Cerebellar cortex (tissue), 1 donor: ENCODE measurements around the gene AP2B1.
"Not testable (repeated sequence)": the region's sequence is repeated elsewhere in the genome, so short reads cannot be mapped to it uniquely, and the experiment has no call there.

ENCODE experiments used
- DNase-seq: peaks from one replicate; pipeline ENCODE4 v3.0.0-alpha.2; 2015; ENCODE audit warnings: low spot score

Gene AP2B1

DNA sequence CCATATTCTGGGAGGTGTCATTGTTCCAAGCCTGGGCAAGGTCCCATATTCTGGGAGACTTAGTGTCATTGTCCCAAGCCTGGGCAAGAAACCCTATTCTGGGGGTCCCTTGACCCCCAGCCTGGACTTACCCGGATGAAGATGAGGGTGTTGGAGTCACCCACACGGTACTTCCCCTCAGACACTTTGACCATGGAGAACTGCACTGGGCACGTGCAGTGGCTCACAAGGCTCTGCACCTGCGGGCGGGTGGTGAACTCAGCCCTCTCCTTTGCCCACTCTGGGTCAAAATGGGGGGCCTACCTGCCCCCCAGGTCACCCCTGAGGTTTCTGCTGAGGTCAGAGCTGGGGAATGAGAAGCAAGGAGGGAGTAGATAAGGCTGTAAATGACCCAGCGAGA lies 161.9 kb downstream of the AP2B1 start:
- no peak for DNase-seq

DNA sequence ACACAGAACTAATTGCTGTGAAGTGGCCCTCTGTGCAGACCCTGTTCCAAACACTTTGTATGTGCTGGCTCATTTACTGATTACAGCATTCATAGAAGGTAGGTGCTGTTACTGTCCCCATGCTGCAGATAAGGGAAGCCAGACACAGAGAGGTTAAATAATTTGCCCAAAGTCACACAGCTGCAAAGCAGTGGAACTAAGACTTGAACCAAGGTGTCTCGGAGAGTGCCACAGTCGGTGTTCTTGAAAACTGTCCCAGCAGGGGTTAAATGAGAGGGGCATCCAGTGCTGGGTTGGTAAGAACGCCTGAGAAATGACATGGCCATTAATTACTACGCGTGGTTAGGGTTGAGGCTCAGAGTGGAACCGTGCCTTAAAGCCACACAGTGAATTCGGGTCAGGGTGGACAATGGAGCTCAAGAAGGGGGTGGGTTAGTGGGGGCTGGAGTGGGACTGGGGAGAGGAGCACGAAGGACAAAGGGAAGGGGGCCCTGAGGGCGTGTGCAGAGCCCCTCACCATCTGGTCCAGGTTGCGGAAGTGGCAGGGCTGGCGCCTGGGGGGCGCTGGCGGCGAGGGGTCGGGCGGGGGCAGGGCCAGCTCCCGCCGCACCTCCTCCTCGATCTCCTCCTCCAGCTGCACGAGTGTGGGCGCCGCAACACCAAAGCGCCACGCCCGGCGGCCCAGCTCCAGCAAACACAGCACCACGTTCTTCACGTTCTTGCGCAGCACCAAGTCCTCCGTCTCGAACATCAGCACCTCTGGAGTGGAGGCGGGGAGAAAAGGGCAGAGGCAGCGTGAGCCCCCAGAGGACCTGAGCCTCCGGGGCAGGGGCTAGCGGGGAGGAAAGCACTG lies 162.7 kb downstream of the AP2B1 start:
- no peak for DNase-seq

DNA sequence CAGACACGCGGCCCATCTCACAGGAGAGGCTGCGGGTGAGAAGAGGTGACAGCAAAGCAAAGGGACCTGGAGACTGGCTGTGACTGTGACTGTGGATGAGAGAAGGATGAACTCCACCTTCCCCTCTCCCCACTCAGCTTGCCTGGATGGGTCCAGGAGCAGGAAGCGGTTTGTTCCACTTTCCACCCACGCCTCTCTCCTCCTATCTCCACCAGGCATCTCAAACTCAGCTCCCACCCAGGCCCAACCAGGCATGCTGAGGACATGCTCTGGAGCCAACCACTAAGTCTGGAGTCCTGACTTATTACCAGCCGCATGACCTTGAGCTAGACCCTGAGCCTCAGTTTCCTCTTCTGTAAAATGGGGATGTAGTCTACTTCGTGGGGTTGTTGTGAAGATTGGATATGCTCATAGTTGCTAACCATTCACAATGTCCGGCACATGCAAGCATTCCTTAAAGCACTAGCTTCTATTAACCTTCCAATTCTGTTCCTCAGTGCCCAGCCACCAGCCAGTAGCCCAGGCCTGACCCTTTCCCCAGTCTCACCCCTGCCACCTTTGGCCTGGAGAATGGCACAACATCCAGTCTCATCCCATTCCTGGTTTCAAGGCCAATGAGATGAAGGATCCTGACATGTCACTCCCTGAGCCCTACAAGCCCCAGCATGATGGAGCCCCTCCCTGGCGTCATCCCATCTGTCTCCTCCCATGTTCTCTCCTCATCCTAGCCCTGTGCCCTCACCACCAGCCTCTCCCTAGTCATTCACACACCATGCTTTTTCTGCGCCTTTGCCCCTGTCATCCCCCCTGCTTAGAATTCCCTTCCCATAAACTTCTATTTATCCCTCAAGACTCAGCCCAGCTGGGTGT lies 163.6 kb downstream of the AP2B1 start:
- no peak for DNase-seq

DNA sequence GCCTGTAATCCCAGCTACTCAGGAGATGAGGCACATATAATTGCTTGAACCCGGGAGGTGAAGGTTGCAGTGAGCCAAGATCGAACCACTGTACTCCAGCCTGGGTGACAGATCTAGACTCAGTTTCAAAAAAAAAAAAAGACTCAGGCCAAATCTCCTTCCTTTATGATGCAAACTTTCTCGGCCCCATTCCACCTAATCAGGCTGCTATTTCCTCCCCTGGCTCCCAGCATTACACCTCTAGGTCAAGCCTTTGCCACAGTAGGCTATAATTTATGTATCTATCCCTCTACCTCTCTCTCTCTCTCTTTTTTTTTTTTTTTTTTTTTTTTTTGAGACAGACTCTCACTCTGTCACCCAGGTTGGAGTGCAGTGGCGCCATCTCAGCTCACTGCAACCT lies 164.4 kb downstream of the AP2B1 start:
- not testable (repeated sequence) for DNase-seq

DNA sequence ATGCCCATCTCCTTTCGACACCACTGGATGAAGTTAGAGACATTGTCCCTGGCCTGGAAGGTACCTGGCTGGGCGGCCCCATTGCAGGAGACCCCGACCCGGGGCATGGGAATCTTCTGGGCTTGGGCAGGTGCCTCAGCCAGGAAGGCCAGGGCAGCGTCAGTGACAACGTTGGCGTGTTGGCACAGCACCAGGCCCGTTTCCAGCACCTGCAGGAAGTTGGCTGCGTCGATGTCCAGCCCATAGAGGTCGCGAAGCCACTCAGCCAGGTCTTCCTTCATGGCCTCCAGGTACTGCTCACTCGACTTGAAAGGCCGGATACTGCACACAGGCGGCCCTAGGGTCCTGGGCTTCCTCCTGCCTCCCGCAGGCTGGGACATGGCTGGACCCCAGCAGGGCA lies 165.3 kb downstream of the AP2B1 start:
- no peak for DNase-seq

DNA sequence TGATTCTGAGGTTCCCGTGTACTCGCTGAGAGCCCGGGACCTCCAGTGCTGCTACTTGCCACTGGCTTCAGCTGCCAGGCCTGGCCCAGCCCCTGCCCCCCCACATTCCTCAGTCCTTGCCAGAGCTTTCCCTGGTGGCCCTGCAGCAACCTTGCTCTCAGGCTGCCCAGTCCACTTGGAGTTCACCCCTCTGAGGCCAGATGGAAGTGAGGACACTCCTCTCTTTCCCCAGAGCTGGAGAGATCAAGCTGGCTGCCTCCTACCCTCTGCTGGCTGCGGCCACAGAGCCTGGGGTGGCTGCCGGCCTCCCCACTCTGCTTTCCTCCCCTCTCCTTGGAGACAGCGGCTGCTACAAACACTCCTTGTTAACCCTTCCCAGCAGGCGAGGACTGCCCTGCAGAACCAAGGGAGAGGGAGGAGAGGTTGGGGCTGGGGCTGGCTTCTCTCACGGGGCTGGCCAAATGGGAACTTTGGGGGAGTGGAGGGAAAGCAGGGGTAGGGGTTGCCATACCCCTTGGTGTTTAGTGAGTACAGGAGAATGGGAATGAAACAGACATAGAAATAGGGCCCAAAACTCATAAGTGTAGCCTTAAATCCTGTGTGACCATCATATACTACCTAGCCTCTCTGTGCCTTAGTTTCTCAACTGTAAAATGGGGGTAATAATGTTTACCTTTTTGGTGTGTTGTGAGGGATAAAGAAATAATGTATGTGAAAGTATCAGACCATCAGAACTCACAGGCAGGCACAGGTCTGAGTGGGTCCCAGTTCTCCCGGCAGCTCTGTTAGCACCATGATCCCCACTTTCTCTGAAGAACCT lies 166.0 kb downstream of the AP2B1 start, which contains the start of gene GAS2L2:
TSS of gene GAS2L2 (minus strand) at position 295 of the 820 bp plus-strand sequence. CDS start 389 bp downstream, outside the sequence.
- DNase-seq = no peak

DNA sequence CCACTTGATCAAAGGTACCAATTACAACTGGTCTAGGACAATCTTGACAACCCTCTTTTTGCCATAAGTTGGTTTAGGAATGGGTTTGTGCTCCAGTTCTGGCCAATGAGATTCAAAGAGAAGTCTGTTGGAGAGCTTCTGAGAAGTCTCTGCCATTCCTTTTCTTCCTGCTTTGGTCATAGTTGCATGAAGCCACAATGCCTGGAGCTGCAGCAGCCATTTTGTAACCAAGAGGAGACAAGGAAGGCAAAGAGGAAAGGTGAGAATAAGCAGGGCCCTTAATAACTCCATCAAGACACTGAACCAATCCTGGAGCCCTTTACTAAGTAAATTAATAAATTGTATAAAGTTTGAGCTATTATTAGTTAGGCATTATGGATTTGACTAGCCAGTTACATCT lies 170.1 kb downstream of the AP2B1 start:
- no peak for DNase-seq

DNA sequence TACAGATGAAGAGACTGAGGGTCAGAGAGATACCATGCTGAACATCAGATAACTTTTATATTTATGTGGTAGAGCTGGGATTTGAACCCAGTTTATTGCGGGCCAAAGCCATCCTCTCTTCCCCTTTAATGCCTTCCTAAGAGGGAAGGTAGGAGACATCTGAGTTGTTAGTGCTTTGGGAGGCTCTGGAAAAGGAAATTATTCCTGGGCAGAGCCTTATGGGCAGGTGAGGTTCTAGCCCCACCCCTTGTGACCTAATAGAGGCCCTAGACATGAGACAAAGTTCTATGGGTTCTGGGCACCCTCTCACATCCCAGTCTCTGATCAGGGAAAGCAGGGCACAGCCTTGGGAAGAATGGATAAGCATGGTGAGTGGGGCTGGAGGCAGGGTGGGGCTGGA lies 173.5 kb downstream of the AP2B1 start, which contains the start of gene C17orf50:
TSS of gene C17orf50 (plus strand) at position 301 of the 400 bp plus-strand sequence. CDS start at position 356, 55 bp downstream.
- no peak for DNase-seq

DNA sequence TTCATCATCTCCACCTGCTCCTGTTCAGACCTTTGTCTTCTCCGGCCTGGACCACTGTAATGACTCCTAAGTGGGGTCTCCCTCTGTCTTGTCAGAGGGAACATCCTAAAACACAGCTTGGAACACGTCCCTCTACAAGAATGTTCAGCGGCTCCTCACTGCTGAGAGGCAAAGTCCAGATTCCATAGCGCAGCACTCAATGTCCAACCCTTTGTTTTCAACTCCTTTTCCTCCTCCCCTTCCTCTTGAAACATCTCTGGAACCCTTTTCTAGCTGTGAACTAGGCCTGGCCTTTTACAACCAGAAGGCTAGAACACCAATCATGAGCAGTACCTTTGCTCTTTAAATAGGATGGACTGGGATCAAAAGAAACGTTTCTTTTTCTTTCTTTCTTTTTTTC lies 174.5 kb downstream of the AP2B1 start:
- DNase-seq = no peak

DNA sequence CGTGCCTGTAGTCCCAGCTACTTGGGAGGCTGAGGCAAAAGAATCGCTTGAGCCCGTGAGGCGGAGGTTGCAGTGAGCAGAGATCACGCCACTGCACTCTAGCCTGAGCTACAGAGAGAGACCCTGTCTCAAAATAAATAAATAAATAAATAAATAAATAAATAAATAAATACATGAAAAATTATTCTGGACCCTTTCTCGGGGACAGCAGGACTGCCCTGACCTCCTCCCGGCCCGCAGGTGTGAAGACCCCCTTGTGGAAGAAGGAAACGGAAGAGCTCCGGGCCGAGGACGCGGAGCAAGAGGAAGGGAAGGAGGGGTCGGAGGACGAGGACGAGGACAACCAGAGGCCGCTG lies 176.6 kb downstream of the AP2B1 start:
- DNase-seq = no peak

DNA sequence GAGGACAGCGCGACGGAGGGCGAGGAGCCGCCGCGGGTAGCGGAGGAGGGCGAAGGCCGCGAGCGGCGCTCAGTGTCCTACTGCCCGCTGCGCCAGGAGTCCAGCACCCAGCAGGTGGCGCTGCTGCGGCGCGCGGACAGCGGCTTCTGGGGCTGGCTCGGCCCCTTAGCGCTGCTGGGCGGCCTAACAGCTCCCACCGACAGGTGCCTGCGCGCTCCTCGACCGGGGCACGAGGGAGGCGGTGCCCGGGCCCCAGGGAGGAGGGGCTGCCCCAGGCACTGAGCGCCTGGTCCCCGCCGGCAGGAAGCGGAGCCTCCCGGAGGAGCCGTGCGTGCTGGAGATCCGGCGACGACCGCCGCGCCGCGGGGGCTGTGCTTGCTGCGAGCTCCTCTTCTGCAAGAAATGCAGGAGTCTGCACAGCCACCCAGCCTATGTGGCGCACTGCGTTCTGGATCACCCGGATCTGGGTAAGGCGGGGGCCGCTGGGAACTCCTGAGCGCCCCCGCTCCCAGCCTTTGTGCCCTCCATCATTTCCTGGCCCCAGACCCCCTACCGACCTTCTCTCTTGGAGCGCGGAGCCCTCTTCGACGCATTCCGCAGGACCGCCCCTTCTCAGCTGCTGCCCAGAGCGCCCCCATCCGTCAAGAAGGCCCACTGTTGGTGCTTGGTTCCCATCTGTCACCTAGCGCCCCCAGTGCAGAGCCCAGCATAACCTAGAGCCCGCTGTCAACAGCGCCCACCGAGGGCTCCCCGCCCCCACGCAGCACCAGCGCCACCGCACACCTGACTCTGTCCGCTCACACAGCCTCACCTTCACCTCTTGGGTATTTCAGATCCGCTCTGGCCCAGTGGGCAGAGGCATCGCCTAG lies 177.2 kb downstream of the AP2B1 start:
- DNase-seq = peak; percentile 84

DNA sequence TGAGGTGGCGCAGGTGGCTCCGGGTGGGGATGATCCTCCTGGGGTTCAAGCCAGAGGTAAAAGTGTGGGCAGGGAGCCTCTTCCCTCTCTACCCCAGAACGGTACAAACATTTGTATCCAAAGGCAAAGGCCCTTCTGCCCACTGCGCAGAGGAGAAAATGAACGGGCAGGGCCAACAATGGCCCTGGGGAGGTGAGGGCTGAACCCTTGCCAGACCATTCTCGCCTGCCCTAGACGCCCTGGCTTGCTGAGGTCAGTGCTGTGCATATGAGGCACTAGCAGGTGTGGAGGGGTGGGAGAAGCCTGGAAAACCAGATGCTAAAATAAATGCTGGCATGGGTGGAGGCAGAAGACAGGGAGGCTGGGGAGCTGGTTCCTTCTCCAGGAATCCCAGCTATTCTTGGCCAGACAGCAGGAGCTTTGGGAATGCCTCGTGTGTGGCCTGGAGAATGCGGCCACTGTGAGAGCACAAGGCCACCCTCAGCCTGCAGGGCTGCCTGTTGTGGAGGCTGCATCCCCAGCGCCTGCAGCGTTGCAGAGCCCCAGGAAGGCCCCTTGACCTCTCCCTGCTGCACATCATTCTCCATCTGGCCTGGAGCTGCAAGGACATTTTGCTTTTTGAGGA lies 178.1 kb downstream of the AP2B1 start:
- DNase-seq = no peak

DNA sequence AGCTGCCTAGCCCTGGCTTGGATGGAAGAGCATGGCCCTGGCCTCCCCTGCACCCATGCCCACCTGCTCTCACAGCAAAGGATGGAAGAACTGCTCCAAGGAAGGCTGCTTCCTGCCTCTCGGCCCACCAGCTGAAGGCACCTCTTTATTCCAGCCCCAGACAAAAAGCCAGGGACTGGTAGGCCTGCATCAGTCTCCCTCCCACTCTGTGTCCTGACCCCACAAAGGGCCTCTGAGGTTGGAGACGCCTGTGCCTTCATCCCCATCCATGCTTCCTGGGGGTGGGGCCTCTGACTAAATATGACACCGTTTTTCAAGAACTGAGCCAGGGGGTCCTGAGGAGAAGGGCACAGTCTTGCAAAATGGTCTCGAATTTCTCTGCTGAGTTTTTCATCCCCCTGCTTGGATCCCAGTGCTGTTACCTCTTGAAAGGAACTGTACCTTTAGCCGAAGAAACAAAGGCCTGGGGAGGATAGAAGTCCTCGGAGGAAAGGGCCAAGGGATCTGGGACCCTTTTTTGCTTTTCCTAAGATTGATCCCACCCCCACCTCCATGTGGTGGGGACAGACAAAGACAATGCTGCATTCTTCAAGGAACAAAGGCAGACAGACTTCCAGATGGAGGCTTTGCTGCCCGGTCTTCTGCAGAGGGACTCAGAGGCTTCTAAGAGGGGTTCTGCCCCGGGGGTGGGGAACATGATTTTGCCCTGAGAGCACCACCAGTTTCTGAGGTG lies 178.8 kb downstream of the AP2B1 start:
- no peak for DNase-seq

DNA sequence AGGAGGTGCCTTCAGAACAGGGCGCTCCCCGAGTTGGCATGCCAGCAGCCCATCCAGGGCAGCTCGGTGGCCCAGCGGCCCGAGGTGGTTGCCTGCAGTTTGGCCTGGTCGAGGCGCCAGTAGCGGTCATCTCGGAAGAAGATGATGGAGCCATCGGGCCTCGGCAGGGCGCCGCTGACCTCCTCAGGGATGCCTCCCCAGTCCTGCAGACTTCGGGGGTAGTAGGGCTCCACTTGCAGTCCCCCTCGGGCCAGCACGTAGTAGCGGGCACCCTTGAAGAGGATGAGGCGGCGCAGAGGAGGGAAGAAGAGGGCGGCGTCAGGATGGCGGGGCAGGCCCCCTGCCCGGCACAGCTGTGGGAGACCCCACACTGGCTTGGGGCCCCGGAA lies 179.4 kb downstream of the AP2B1 start:
- DNase-seq = no peak

DNA sequence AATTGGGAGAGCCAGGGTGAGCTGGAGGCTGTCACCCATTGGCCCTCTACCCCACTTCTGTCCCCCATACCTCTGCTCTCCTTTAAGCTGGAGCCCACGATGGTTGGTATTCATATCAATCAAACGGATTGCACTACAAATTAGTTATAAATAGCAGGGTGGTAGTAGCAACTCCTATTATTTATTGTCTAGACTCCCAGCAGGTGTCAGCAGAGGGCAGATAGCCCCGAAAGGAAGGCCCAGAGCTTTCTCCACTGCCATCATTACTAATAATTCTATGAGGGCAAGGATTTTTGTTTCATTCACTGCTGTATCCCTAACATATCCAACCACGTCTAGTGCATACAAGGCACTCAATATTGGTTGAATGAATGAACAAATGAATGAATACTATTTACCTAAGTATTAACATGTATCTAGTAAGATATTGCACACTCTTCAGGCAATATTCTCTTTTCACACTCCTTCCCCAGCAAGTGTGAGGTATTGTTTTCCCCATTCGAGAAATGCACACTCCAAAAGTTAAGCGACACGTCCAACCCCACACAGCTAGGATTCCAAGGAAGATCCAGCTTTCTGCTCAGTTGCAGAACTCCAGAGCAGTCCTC lies 179.9 kb downstream of the AP2B1 start:
- DNase-seq = peak; percentile 36

DNA sequence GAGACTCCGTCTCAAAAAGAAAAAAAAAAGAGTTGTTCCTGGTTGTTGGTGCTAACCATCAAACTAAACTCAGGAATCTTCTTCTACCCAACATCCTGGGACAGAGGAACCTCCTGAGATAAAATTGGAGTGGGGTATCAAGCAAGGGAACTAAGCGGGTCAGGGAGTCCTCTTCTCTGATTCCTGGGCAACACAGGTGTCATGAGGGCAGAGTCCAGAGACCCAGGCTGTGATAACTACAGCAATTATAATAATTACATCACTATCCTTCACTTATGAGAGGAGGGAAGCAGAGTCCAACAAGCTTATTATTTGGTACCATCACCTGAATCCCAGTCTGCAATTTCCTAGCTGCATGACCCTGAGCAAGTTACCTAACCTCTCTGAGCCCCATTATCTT lies 181.7 kb downstream of the AP2B1 start:
- DNase-seq = no peak

DNA sequence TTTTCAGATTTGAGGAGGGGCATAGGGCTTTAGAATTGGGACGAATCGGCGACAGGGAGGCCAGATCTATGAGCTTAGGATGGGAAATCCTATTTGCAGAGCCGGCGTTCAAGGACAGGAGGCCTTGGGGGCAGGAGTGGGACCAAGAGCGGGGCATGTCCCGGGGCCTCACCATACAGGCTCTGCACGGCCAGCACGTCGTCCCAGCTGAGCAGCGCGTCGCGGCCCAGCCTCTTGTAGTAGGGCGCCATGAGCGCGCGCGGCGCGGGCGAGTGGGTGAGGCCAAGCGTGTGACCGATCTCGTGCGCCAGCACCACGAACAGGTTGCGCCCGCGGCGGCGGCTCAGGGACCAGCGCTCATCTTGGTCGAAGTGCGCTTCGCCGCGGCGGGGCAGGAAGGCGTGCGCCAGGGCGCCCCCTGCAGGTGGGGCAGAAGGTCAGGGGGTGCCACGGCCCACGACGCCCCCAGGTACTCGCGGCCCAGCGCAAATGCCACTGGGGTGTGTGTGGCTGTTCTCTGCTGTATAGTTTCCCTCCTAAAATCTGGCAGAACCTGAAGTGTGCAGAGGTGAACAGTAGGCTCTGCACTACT lies 182.9 kb downstream of the AP2B1 start:
- DNase-seq = no peak

DNA sequence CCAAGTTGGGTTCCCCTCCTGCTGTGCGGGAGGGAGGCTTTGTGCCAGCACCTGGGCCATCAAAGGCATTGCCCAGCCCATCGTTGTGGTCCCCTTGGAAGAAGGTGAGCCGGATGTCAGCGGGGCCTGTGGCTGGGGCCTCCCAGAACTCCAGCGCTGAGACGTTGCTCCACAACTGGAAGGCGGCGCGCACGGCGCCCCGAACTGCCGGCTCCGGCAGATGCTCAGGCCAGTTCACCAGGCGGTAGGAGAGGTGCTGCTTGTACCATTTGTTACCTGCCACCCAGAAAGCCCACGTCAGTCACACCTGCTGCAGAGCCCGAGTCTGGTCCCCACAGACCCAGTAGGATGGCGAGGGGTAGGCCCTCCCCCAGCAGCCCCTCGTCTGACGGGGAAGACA lies 186.0 kb downstream of the AP2B1 start:
- no peak for DNase-seq
